Loucy (cell line): ENCODE results near the gene PRR7.

ENCODE experiments used
- EZH2phosphoT487 ChIP-seq: fragments of 200-600 bp; IDR thresholded peaks from 2 replicates; pipeline ENCODE4 v1.6.1; 2018; ENCODE audit warnings: antibody characterized with exemption, mild to moderate bottlenecking, moderate library complexity, borderline replicate concordance
- TF ChIP-seq, protein P1 (sequence below): fragments of 200-600 bp; sonication (generic); conservative IDR thresholded peaks from 2 replicates; pipeline ENCODE4 v1.5.1; 2014; ENCODE audit warnings: mild to moderate bottlenecking, antibody characterized with exemption, low read length

DNA sequence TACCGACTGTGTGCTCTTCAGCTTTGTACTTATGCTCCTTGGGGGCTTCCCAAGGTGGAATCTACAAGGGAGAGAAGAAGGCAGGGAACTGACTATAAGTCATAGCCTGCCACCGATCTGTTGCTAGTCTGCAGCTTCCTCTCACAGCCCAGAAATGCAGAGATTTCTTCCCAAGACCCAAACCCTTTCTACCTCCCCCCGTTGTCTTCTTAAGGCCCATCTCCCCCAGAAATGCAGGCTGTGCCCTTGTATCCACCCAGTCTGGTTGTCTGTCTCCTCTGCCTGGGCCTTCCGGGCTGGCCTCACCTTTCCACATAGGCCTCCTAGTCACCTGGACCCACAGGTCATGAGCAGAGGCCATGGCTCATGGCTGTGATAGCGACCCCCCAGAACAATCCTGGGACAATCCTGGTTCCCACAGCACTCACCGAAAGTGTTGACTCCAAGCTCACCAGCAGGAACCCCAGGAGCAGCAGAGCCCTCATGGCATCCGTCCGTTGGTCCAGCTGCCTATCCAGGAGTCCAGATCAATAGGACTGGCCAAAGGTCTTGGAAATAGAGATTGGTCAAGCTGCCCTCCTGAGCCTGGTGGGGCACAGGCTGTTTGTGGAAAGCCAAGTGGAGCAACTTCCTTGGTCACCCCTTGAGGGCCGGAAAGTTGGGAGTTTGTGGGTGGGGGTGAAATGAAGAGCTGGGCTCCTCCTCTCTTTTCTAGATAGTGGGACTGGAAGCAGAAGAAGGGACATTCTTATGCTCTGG, 37.4 kb upstream of the PRR7 start, which contains the start of gene F12:
- TF ChIP-seq, protein P1, sequence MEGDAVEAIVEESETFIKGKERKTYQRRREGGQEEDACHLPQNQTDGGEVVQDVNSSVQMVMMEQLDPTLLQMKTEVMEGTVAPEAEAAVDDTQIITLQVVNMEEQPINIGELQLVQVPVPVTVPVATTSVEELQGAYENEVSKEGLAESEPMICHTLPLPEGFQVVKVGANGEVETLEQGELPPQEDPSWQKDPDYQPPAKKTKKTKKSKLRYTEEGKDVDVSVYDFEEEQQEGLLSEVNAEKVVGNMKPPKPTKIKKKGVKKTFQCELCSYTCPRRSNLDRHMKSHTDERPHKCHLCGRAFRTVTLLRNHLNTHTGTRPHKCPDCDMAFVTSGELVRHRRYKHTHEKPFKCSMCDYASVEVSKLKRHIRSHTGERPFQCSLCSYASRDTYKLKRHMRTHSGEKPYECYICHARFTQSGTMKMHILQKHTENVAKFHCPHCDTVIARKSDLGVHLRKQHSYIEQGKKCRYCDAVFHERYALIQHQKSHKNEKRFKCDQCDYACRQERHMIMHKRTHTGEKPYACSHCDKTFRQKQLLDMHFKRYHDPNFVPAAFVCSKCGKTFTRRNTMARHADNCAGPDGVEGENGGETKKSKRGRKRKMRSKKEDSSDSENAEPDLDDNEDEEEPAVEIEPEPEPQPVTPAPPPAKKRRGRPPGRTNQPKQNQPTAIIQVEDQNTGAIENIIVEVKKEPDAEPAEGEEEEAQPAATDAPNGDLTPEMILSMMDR: no peak
- no peak for TF ChIP-seq EZH2phosphoT487
